Astrocyte (in vitro differentiated cells and primary cell): ENCODE results near the gene F13A1. TPM values are rescaled to one million over a fixed set of nuclear protein-coding genes. Genes with fewer than 3 reads are reported as not detected.

Source experiments
- DNase-seq: peaks from one replicate; pipeline ENCODE4 v3.0.0-alpha.2; 2010; ENCODE audit warnings: low read depth
- FAIRE-seq: peaks from 2 replicates; lab custom pipeline; 2011; peaks lifted over from hg19 to GRCh38; lab: Jason Lieb, UNC
- H2AFZ ChIP-seq: 2 replicates; pipeline ENCODE4 v1.6.0; 2012; ENCODE audit warnings: low read depth, low read length, inconsistent platforms
- H3K27ac ChIP-seq: 2 replicates; pipeline ENCODE4 v1.5.1; 2011; ENCODE audit warnings: low read depth, low read length, inconsistent platforms
- H3K27me3 ChIP-seq: 2 replicates; pipeline ENCODE4 v1.6.0; 2011; ENCODE audit warnings: low read length, inconsistent platforms; ENCODE audit not compliant: insufficient read depth
- H3K36me3 ChIP-seq: 2 replicates; pipeline ENCODE4 v1.5.1; 2011; ENCODE audit warnings: low read length, inconsistent platforms; ENCODE audit not compliant: insufficient read depth
- H3K4me1 ChIP-seq: 2 replicates; pipeline ENCODE4 v1.5.1; 2011; ENCODE audit warnings: low read length, inconsistent platforms; ENCODE audit not compliant: insufficient read depth
- H3K4me2 ChIP-seq: 2 replicates; pipeline ENCODE4 v1.6.0; 2012; ENCODE audit warnings: low read length, inconsistent platforms
- H3K4me3 ChIP-seq: 2 replicates; pipeline ENCODE4 v1.5.1; 2011; ENCODE audit warnings: low read depth, mild to moderate bottlenecking, low read length, inconsistent platforms; ENCODE audit not compliant: insufficient read depth
- H3K79me2 ChIP-seq: 2 replicates; pipeline ENCODE4 v1.6.0; 2012; ENCODE audit warnings: mild to moderate bottlenecking, low read length, inconsistent platforms; ENCODE audit not compliant: insufficient read depth
- H3K9ac ChIP-seq: 2 replicates; pipeline ENCODE4 v1.6.0; 2012; ENCODE audit warnings: mild to moderate bottlenecking, low read length, inconsistent platforms
- H3K9me3 ChIP-seq: 2 replicates; pipeline ENCODE4 v1.5.1; 2012; ENCODE audit warnings: low read depth, mild to moderate bottlenecking, low read length, inconsistent platforms; ENCODE audit not compliant: insufficient read depth
- H4K20me1 ChIP-seq: 2 replicates; pipeline ENCODE4 v1.6.0; 2012; ENCODE audit warnings: low read length, inconsistent platforms; ENCODE audit not compliant: insufficient read depth
- H3K27ac Mint-ChIP-seq: one replicate; pipeline ENCODE4 v1.8.0; 2021; ENCODE audit warnings: mild to moderate bottlenecking, mixed read lengths; ENCODE audit not compliant: unreplicated experiment
- H3K27me3 Mint-ChIP-seq: one replicate; pipeline ENCODE4 v1.8.0; 2021; ENCODE audit warnings: low read depth, mixed read lengths; ENCODE audit not compliant: unreplicated experiment
- H3K36me3 Mint-ChIP-seq: one replicate; pipeline ENCODE4 v1.8.0; 2021; ENCODE audit warnings: low read depth, mixed read lengths; ENCODE audit not compliant: unreplicated experiment
- H3K4me1 Mint-ChIP-seq: one replicate; pipeline ENCODE4 v1.8.0; 2021; ENCODE audit warnings: low read depth, mixed read lengths; ENCODE audit not compliant: unreplicated experiment
- H3K4me3 Mint-ChIP-seq: one replicate; pipeline ENCODE4 v1.8.0; 2021; ENCODE audit warnings: mild to moderate bottlenecking, moderate library complexity, mixed read lengths; ENCODE audit not compliant: unreplicated experiment
- H3K9me3 Mint-ChIP-seq: one replicate; pipeline ENCODE4 v1.8.0; 2021; ENCODE audit warnings: mild to moderate bottlenecking, mixed read lengths; ENCODE audit not compliant: unreplicated experiment
- CTCF ChIP-seq: IDR thresholded peaks from 2 replicates; pipeline ENCODE4 v1.5.1; 2011; ENCODE audit warnings: low read depth, mild to moderate bottlenecking, inconsistent platforms, low read length, moderate library complexity; ENCODE audit not compliant: insufficient read depth
- EZH2 ChIP-seq: IDR thresholded peaks from 2 replicates; pipeline ENCODE4 v1.6.1; 2012; ENCODE audit warnings: mild to moderate bottlenecking, low read length, inconsistent platforms; ENCODE audit not compliant: insufficient read depth
- total RNA-seq: library from RNA; stranded (reverse); gene quantifications from 2 replicates; pipeline ENCODE4 v1.2.1, GENCODE V29; 2021

F13A1 gene
- total RNA-seq, 1 donor from 2014 or later: 10.1 TPM

- no peaks in the 10 kb centered on the region for H3K27me3 ChIP-seq
- H3K36me3 Mint-ChIP-seq: no peaks in the 10 kb centered on the region
- peaks cover 3% of the 10 kb centered on the region for H3K9me3 ChIP-seq
- H3K27me3 Mint-ChIP-seq: peaks cover 24% of the 10 kb centered on the region
- H3K4me2 ChIP-seq: no peak overlapping the region
- H3K27ac ChIP-seq: no peak overlapping the region
- H3K79me2 ChIP-seq: no peaks in the 10 kb centered on the region
- FAIRE-seq: no peak
- H3K4me1 Mint-ChIP-seq: no peaks in the 10 kb centered on the region
- no peak overlapping the region for H3K4me3 ChIP-seq
- no peak overlapping the region for H3K27ac Mint-ChIP-seq
- H4K20me1 ChIP-seq: no peaks in the 10 kb centered on the region
- no peak overlapping the region for H2AFZ ChIP-seq
- H3K4me1 ChIP-seq: no peaks in the 10 kb centered on the region
- DNase-seq: no peak
- H3K9me3 Mint-ChIP-seq: peaks cover 2% of the 10 kb centered on the region
- H3K4me3 Mint-ChIP-seq: no peak overlapping the region
- no peaks in the 10 kb centered on the region for H3K36me3 ChIP-seq
- H3K9ac ChIP-seq: no peak overlapping the region
- TF ChIP-seq EZH2 (no peak), CTCF (no peak)
These were observed 151.3 kb downstream of the F13A1 start for GRCh38 chr6:6169141-6169540.

DNA sequence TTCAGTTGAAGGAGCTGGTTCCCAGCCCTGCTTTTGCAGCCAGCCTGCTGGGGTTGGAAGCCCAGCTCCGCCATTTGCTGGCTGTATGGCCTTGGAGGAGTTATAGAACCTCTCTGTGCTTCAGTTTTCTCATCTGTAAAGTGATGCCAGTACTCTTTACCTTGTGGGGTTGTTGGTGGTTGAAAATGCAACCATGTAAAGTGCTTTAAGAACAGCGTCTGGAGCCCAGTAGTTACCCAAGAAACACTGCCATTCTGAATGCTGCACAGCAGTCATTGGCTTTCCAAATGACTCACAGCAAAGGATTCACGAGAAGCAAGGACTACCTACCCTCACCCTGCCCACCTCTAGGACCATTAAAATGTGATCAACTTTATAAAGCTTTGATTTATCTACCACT is 154.4 kb downstream of the F13A1 start:
- no peak overlapping the region for H3K4me3 Mint-ChIP-seq
- Histone ChIP-seq H3K36me3 (no peaks in the 10 kb centered on the region), H3K4me2 (no peak overlapping the region), H2AFZ (no peak overlapping the region), H3K9me3 (peaks cover 3% of the 10 kb centered on the region), H3K4me3 (no peak overlapping the region), H3K27me3 (no peaks in the 10 kb centered on the region), H3K27ac (no peak overlapping the region), H4K20me1 (no peaks in the 10 kb centered on the region), H3K4me1 (no peaks in the 10 kb centered on the region), H3K9ac (no peak overlapping the region), H3K79me2 (no peaks in the 10 kb centered on the region)
- TF ChIP-seq EZH2 (no peak), CTCF (no peak)
- peaks cover 3% of the 10 kb centered on the region for H3K9me3 Mint-ChIP-seq
- peaks cover 34% of the 10 kb centered on the region for H3K27me3 Mint-ChIP-seq
- no peak for DNase-seq
- H3K36me3 Mint-ChIP-seq: no peaks in the 10 kb centered on the region
- no peak for FAIRE-seq
- no peaks in the 10 kb centered on the region for H3K4me1 Mint-ChIP-seq
- no peak overlapping the region for H3K27ac Mint-ChIP-seq

- FAIRE-seq (no peak), DNase-seq (no peak)
- H2AFZ ChIP-seq: no peak overlapping the region
- H3K27ac Mint-ChIP-seq: no peak overlapping the region
- no peaks in the 10 kb centered on the region for H3K4me1 Mint-ChIP-seq
- TF ChIP-seq EZH2 (no peak), CTCF (no peak)
- H3K27me3 Mint-ChIP-seq: peaks cover 32% of the 10 kb centered on the region
- no peaks in the 10 kb centered on the region for H3K79me2 ChIP-seq
- no peaks in the 10 kb centered on the region for H4K20me1 ChIP-seq
- no peaks in the 10 kb centered on the region for H3K27me3 ChIP-seq
- no peak overlapping the region for H3K4me3 Mint-ChIP-seq
- no peak overlapping the region for H3K27ac ChIP-seq
- H3K36me3 ChIP-seq: no peaks in the 10 kb centered on the region
- H3K9me3 Mint-ChIP-seq: peaks cover 3% of the 10 kb centered on the region
- H3K36me3 Mint-ChIP-seq: no peaks in the 10 kb centered on the region
- H3K9ac ChIP-seq: no peak overlapping the region
- no peak overlapping the region for H3K4me2 ChIP-seq
- no peaks in the 10 kb centered on the region for H3K4me1 ChIP-seq
- peaks cover 3% of the 10 kb centered on the region for H3K9me3 ChIP-seq
- no peak overlapping the region for H3K4me3 ChIP-seq
These were observed 156.1 kb downstream of the F13A1 start for GRCh38 chr6:6164367-6164766.
